Subcutaneous abdominal adipose tissue (tissue), 5 donors: ENCODE data around the gene CSE1L.

ENCODE experiments used
- H3K27ac ChIP-seq: one replicate; pipeline ENCODE4 v1.7.0; 2013; ENCODE audit warnings: low read depth, mild to moderate bottlenecking, inconsistent platforms, low read length, moderate library complexity
- H3K27me3 ChIP-seq, 5 donors: one replicate each; pipeline ENCODE4 v1.7.0; 2013; ENCODE audit warnings: low read length in 5 of 5, inconsistent platforms in 1 of 5; ENCODE audit not compliant: control insufficient read depth in 5 of 5, insufficient read depth in 4 of 5
- H3K36me3 ChIP-seq, 5 donors: one replicate each; pipeline ENCODE4 v1.7.0; 2013; ENCODE audit warnings: low read length in 5 of 5; ENCODE audit not compliant: control insufficient read depth in 5 of 5, insufficient read depth in 5 of 5
- H3K4me1 ChIP-seq, 5 donors: one replicate each; pipeline ENCODE4 v1.7.0; 2013; ENCODE audit warnings: low read length in 5 of 5, mild to moderate bottlenecking in 3 of 5, moderate library complexity in 1 of 5; ENCODE audit not compliant: control insufficient read depth in 5 of 5, insufficient read depth in 5 of 5
- H3K4me3 ChIP-seq, 5 donors: one replicate each; pipeline ENCODE4 v1.7.0; 2013; ENCODE audit warnings: low read length in 5 of 5, low read depth in 1 of 5
- H3K9ac ChIP-seq, 5 donors: one replicate each; pipeline ENCODE4 v1.7.0; 2013; ENCODE audit warnings: low read length in 5 of 5, mild to moderate bottlenecking in 4 of 5, moderate library complexity in 3 of 5
- H3K9me3 ChIP-seq, 5 donors: one replicate each; pipeline ENCODE4 v1.7.0; 2013; ENCODE audit warnings: low read length in 5 of 5; ENCODE audit not compliant: control insufficient read depth in 5 of 5
- donor health status: healthy.
- donor health status: healthy.
- donor health status: healthy.
- donor health status: healthy.
- donor health status: healthy.

Gene CSE1L

DNA sequence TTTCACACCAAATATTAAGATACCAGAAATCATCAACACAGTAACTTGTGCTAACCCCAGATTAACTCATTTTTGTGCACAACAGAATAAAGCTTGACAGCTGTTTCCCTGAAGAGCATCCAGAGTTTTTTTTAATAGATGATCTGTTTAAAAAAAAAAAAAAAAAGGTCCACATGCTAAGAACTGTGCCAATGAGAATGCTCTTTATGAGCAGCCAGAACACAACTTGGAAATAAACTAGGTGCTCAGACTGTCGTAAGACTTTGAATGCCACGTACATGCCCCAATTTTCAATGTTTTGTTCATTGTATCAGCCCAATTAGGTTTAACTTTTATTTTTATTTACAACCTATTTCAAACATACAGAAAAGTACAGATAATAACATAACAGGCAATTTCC, 94.7 kb downstream of the CSE1L start:
- H3K36me3 ChIP-seq: peaks cover 8 to 29% (median 16%) of the 10 kb centered on the region in 5 donors
- H3K9ac ChIP-seq: no peak overlapping the region
- H3K4me1 ChIP-seq: peaks cover 0 to 2% (median 0%) of the 10 kb centered on the region in 5 donors
- no peaks in the 10 kb centered on the region for H3K27me3 ChIP-seq
- no peak overlapping the region for H3K27ac ChIP-seq
- no peaks in the 10 kb centered on the region for H3K9me3 ChIP-seq
- no peak overlapping the region for H3K4me3 ChIP-seq
